ENCODE measurements around the gene S100B. TPM values are rescaled to one million over a fixed set of nuclear protein-coding genes. Genes with fewer than 3 reads are reported as not detected.

The S100B gene
- total and polyA plus RNA-seq, 2 of the 13 experiments (the other 11 are each of a cell fraction or from before 2014, with no cell fraction given), result not detected

DNA sequence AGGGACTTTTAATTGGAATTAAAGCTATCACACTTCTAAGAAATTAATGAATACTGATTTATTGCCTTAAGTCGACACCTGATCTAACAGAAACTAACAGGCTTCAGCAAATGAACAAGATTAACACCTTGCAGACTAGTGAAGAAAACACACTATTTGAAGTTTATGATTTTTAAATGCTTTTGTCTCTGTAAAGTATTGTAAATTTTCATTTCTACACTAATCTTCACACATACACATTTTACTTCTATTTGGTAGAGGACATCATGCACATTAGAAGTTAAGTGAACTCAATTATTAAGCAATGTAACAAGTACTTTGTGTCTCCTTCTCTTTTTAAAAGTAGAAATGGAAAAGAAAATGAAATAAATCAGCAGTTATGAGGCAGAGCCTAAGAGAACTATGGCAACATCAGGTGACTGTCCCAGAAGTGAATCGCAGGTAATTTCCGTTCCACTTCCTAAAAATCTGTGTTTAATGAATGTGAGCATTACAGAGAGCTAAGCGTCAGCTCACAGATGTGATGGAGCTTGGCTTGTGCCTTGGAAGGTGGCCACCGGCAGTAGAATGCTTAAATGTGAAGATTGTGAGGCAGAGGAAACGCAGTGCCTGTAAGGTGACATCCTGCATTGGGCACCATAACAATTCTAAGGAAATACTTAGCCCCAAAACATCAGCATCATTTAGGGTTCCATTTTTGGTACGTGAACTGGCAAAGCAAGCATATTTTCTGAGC is 31.8 kb upstream of the S100B start:
- CTCF ChIA-PET (ENCODE audit: low intra/inter-chr PET ratio, low total read pairs), result no interaction called here
- BruUV-seq (replicated peaks), result TSS peak; percentile 53

More for the DNA sequence above, 31.8 kb upstream of the S100B start:
- peaks cover 32% of the 10 kb centered on the region for H3K79me2 ChIP-seq (ENCODE audit: insufficient read depth, low read length)
- peak overlapping the region; percentile 80 to 93 (median 83); a peak in 5 of 6 replicates for H3K4me3 ChIP-seq (replicated peaks in 1 of 3; ENCODE audit: insufficient read depth in 1 of 3, low read depth in 2 of 3, low read length in 3 of 3)
- peak overlapping the region; percentile 90 for H3K9ac ChIP-seq (ENCODE audit: insufficient read depth, low read depth, low read length)
- DNase-seq (ENCODE audit: low spot score), result no peak
- TF ChIP-seq ZFP1 (CRISPR knock-in tag; IDR thresholded peaks at IDR 0.05), result no peak
- no peak for TF ChIP-seq NRL (CRISPR knock-in tag; IDR thresholded peaks at IDR 0.05; ENCODE audit: borderline replicate concordance)
- TF ChIP-seq, protein P1, sequence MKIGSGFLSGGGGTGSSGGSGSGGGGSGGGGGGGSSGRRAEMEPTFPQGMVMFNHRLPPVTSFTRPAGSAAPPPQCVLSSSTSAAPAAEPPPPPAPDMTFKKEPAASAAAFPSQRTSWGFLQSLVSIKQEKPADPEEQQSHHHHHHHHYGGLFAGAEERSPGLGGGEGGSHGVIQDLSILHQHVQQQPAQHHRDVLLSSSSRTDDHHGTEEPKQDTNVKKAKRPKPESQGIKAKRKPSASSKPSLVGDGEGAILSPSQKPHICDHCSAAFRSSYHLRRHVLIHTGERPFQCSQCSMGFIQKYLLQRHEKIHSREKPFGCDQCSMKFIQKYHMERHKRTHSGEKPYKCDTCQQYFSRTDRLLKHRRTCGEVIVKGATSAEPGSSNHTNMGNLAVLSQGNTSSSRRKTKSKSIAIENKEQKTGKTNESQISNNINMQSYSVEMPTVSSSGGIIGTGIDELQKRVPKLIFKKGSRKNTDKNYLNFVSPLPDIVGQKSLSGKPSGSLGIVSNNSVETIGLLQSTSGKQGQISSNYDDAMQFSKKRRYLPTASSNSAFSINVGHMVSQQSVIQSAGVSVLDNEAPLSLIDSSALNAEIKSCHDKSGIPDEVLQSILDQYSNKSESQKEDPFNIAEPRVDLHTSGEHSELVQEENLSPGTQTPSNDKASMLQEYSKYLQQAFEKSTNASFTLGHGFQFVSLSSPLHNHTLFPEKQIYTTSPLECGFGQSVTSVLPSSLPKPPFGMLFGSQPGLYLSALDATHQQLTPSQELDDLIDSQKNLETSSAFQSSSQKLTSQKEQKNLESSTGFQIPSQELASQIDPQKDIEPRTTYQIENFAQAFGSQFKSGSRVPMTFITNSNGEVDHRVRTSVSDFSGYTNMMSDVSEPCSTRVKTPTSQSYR (CRISPR knock-in tag; IDR thresholded peaks at IDR 0.05; ENCODE audit: borderline replicate concordance), result no peak
- TF ChIP-seq ZNF652 (CRISPR knock-in tag; IDR thresholded peaks at IDR 0.05; ENCODE audit: borderline replicate concordance, low read depth), result no peak
- TF ChIP-seq ZNF44 (CRISPR knock-in tag; IDR thresholded peaks at IDR 0.05), result no peak
- no peak for TF ChIP-seq TBP (CRISPR knock-in tag; IDR thresholded peaks at IDR 0.05)
- TF ChIP-seq TBX2 (CRISPR knock-in tag; IDR thresholded peaks at IDR 0.05; ENCODE audit: borderline replicate concordance), result no peak
- TF ChIP-seq, protein P2, sequence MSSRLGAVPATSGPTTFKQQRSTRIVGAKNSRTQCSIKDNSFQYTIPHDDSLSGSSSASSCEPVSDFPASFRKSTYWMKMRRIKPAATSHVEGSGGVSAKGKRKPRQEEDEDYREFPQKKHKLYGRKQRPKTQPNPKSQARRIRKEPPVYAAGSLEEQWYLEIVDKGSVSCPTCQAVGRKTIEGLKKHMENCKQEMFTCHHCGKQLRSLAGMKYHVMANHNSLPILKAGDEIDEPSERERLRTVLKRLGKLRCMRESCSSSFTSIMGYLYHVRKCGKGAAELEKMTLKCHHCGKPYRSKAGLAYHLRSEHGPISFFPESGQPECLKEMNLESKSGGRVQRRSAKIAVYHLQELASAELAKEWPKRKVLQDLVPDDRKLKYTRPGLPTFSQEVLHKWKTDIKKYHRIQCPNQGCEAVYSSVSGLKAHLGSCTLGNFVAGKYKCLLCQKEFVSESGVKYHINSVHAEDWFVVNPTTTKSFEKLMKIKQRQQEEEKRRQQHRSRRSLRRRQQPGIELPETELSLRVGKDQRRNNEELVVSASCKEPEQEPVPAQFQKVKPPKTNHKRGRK (CRISPR knock-in tag; IDR thresholded peaks at IDR 0.05), result no peak
- TF ChIP-seq KDM1A (CRISPR knock-in tag; IDR thresholded peaks at IDR 0.05), result no peak
- no peak for TF ChIP-seq ZNF577 (CRISPR knock-in tag; IDR thresholded peaks at IDR 0.05; ENCODE audit: borderline replicate concordance, low read depth)
- no peak for TF ChIP-seq ZNF34 (CRISPR knock-in tag; IDR thresholded peaks at IDR 0.05; ENCODE audit: borderline replicate concordance)
- TF ChIP-seq TCF12 (IDR thresholded peaks at IDR 0.05), result no peak
- TF ChIP-seq TCF12 (CRISPR knock-in tag; IDR thresholded peaks at IDR 0.05), result no peak
- no peak for TF ChIP-seq ZNF343 (CRISPR knock-in tag; IDR thresholded peaks at IDR 0.05)
- TF ChIP-seq ZNF761 (CRISPR knock-in tag; conservative IDR thresholded peaks at IDR 0.05), result no peak
- no peak for TF ChIP-seq MYNN (CRISPR knock-in tag; IDR thresholded peaks at IDR 0.05; ENCODE audit: low read depth)
- peaks cover 54% of the 10 kb centered on the region for H3K4me1 ChIP-seq (ENCODE audit: insufficient read depth, low read length)
- H2AFZ ChIP-seq (ENCODE audit: low read length), result no peak overlapping the region
- intact Hi-C loops (cut with micrococcal nuclease; ENCODE audit: unreplicated experiment) (no loop called here), in situ Hi-C loops (cut with HindIII; ENCODE audit: extremely low pct_ligation_motif_present, low pct_unique_long_range_greater_than_20kb) (no loop called here)
- no peak for ATAC-seq
- peak overlapping the region; percentile 85 for H3K27ac ChIP-seq (ENCODE audit: extremely low read length, insufficient read depth, low read length)
- H3K4me2 ChIP-seq (ENCODE audit: low read depth, low read length), result peak overlapping the region; percentile 74
- peaks cover 2 to 12% of the 10 kb centered on the region in 2 experiments; a peak in 3 of 5 replicates for H3K36me3 ChIP-seq (replicated peaks in 1 of 2; ENCODE audit: control insufficient read depth in 1 of 2, insufficient read depth in 2 of 2, low read length in 2 of 2)
- POLR2A ChIA-PET, result interaction anchor here (0.8 to 5.1 kb wide), 6 partner anchors 15 to 483 kb away, joined by 3 to 48 read pairs (median 10); no protein-coding TSS in a partner anchor
- no peaks in the 10 kb centered on the region for H3K9me3 ChIP-seq (ENCODE audit: low read length)
- FAIRE-seq, result no peak
- 90% methylated on average over 7 of the region's 7 CpGs for WGBS (ENCODE audit: low lambda C conversion rate)
- H4K20me1 ChIP-seq (ENCODE audit: insufficient read depth, low read length), result peaks cover 4% of the 10 kb centered on the region; the same call in 1 of the 2 replicates
- no peaks in the 10 kb centered on the region; a peak in 1 of 5 replicates for H3K27me3 ChIP-seq (ENCODE audit: control insufficient read depth in 1 of 2, insufficient read depth in 2 of 2, low read length in 2 of 2)

Data from HepG2 (cell line).